Measurements from ENCODE around the gene C19orf73.
"Not testable (repeated sequence)": the region's sequence is repeated elsewhere in the genome, so short reads cannot be mapped to it uniquely, and the experiment has no call there.

- TF ChIP-seq ZNF589 (CRISPR knock-in tag; IDR thresholded peaks at IDR 0.05; ENCODE audit: low read depth); CTCF (IDR thresholded peaks at IDR 0.05 in 2 of 3, conservative IDR thresholded peaks at IDR 0.05 in 1 of 3; ENCODE audit: insufficient read depth in 2 of 3, low read depth in 1 of 3, low read length in 3 of 3); SOX6 (IDR thresholded peaks at IDR 0.05); POLR2AphosphoS5 (IDR thresholded peaks at IDR 0.05; ENCODE audit: control insufficient read depth, insufficient read depth, low read depth, low read length); POLR2A (conservative IDR thresholded peaks at IDR 0.05); GABPB1 (CRISPR knock-in tag; IDR thresholded peaks at IDR 0.05); RUNX1 (IDR thresholded peaks at IDR 0.05; ENCODE audit: low read depth); TARDBP (IDR thresholded peaks at IDR 0.05); MAX (CRISPR knock-in tag; IDR thresholded peaks at IDR 0.05); ATF3 (IDR thresholded peaks at IDR 0.05); ATF3 (CRISPR knock-in tag; conservative IDR thresholded peaks at IDR 0.05); SMARCA5 (IDR thresholded peaks at IDR 0.05); HDAC2 (IDR thresholded peaks at IDR 0.05); TBL1XR1 (IDR thresholded peaks at IDR 0.05; ENCODE audit: low read length in 2 of 2); ZBTB33 (CRISPR knock-in tag; IDR thresholded peaks at IDR 0.05): not testable (repeated sequence)
Observed at GRCh38 chr19:49127225-49127624, 8.3 kb upstream of the C19orf73 start.

Data from K562 (cell line).